KOPT-K1 (cell line): ENCODE measurements around the gene LLGL1.

Source experiments
- H3K27ac ChIP-seq: fragments of 200-600 bp; sonication (generic); 2 replicates; pipeline ENCODE4 v1.5.1; 2016; ENCODE audit warnings: antibody characterized with exemption, mild to moderate bottlenecking, low read depth, low read length; ENCODE audit not compliant: poor library complexity, severe bottlenecking
- H3K36me3 ChIP-seq: fragments of 200-600 bp; sonication (generic); 2 replicates; pipeline ENCODE4 v1.5.1; 2017; ENCODE audit warnings: antibody characterized with exemption, mild to moderate bottlenecking, low read length, moderate library complexity; ENCODE audit not compliant: insufficient read depth
- H3K9me3 ChIP-seq: fragments of 200-600 bp; sonication (generic); 2 replicates; pipeline ENCODE4 v1.5.1; 2017; ENCODE audit warnings: antibody characterized with exemption, low read length, mild to moderate bottlenecking; ENCODE audit not compliant: insufficient read depth, poor library complexity, severe bottlenecking

LLGL1 gene

DNA sequence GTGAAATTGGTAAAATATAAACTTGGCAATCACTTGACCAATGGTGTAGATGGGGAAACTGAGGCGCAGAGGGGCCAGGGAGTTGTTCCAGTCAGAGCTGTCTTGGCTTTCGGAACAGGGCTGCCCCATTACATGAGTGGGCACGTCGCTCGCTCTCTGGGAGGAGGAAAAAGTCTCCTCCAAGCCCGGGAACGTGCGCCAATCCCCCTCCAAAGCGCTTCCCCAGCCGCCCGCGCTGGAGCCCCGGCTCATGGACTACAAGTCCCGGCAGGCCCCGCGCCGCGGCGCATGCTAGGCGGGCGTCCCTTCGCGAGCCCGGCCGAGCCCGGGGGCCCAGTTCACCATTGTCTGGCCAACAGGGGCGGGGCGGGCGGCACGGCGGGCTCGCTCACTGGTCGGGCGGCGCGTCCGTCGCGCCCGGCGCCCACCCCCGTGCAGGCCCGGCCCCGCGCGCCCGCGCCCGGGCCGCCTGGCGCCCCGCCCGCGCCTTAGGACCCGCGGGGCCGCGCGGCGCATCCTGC lies at the start of gene LLGL1:
TSS of gene LLGL1 (plus strand) at position 515 of the 521 bp plus-strand sequence. CDS start 48 bp downstream, outside the sequence.
- H3K27ac ChIP-seq, result peak within 1 kb of the TSS; percentile 51

DNA sequence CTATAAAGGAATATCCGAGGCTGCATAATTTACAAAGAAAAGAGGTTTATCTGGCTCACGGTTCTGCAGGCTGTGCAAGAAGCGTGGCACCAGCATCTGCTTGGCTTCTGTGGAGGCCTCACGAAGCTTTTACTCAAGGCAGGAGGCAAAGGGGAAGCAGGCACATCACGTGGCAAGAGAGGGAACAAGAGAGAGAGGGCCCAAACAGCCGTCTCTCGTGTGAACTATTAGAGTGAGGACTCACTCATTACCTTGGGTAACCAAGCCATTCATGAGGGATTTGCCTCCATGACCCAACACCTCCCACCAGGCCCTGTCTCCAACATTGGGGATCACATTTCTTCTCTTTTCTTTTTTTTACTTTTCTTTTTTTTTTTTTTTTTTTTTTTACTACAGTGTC lies 49.3 kb upstream of the LLGL1 start:
- Histone ChIP-seq H3K27ac (no peak overlapping the region), H3K36me3 (no peaks in the 10 kb centered on the region), H3K9me3 (no peaks in the 10 kb centered on the region)

More for the DNA sequence above, at the start of gene LLGL1:
- H3K9me3 ChIP-seq, result no peaks in the 10 kb centered on the region
- H3K36me3 ChIP-seq, result no peaks in the 10 kb centered on the region

DNA sequence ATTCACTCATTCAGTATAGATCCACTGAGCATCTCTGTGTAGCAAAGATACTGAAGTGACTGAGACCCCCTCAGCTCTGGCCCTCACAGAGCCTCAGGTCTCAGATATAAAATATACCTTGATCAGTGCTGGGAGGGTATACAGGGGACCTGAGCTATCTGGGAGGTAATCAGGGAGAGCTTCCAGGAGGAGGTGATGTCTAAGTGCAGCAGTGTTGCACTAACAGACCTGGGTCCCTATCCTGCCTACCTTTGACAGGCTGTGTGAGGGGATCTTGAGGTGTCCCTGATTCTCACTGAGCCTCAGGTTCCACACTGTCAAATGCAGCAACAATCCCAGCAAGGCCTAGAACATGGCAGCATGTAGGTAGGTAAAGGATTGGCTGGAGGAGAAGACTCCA lies 48.3 kb upstream of the LLGL1 start:
- H3K9me3 ChIP-seq, result no peaks in the 10 kb centered on the region
- no peaks in the 10 kb centered on the region for H3K36me3 ChIP-seq

DNA sequence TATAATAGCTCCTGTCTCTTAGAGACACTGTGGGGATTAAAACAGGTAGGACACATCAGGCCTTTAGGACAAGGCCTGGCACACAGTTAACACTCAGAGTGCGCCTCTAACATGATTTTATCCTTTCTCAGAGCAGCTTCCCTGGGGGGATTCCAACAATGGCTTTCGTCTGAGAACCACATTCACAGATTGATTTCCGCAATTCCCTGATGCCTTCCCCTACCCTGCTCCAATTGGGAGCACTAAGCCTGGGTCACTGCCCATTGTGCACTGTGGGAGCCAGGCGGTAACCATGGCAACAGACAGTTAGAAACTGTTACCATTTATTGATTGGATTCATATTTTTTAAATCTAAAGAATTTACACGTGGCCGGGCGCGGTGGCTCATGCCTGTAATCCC lies 47.7 kb upstream of the LLGL1 start:
- Histone ChIP-seq H3K9me3 (no peaks in the 10 kb centered on the region), H3K27ac (no peak overlapping the region), H3K36me3 (no peaks in the 10 kb centered on the region)

More for the DNA sequence above, 48.3 kb upstream of the LLGL1 start:
- H3K27ac ChIP-seq, result no peak overlapping the region

DNA sequence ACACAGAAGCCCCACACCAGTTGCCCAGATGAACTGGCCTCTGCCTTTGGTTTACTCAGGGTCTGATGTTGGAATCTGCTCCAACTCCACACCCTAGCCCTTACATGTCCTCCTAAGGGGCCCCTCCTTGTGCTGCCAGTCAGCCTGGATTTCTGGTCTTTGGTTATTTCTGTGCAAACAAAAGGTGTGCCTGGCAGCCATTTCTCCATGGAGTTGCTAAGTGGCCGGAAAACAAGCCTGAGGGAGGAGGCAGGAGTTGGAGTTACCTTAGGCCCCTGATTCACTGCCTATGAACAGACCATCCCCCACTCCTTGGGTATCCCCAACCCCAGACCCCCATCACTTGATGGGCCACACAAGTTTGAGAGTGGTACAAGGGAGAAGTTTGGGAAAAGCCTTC lies 46.2 kb upstream of the LLGL1 start:
- no peaks in the 10 kb centered on the region for H3K9me3 ChIP-seq
- H3K36me3 ChIP-seq, result no peaks in the 10 kb centered on the region
- no peak overlapping the region for H3K27ac ChIP-seq

DNA sequence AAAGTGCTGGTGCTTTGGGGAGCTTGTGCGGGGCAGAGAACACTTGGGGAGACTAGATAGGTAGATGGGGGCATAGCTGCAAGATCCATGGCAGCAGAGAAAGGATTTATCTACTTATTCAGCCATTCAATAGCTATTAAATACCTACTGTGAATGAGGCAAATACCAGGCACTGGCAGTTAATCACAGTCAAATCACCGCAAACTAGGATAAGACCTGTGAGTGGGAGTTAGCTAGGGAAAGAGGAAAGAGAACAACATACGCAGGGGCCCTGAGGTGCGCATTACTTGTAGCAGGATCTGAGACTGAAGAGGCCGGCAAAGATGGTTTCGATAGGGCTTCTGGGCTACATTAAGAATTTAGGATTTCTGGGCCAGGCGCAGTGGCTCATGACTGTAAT lies 45.6 kb upstream of the LLGL1 start:
- Histone ChIP-seq H3K27ac (no peak overlapping the region), H3K9me3 (no peaks in the 10 kb centered on the region), H3K36me3 (no peaks in the 10 kb centered on the region)

DNA sequence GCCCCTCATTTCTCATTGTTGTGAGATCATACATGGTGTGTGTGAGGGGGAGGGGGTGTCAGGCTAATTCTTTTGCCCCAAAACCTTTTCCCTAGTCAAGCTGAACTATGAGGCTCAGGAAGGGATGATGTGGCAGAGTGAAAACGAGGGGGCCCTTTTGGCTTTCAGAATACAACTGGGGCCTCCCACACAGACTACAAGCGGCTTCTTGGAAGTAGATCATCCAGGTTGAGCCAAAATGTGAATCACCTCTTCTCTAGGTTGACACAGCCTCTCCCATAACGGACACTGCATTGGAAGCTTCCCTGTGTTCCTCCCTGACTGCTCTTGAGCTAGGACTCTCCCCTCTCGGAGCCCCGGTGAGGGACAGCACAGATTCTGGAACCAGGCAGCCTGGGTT lies 44.1 kb upstream of the LLGL1 start:
- Histone ChIP-seq H3K27ac (no peak overlapping the region), H3K9me3 (no peaks in the 10 kb centered on the region), H3K36me3 (peaks cover 11% of the 10 kb centered on the region)

DNA sequence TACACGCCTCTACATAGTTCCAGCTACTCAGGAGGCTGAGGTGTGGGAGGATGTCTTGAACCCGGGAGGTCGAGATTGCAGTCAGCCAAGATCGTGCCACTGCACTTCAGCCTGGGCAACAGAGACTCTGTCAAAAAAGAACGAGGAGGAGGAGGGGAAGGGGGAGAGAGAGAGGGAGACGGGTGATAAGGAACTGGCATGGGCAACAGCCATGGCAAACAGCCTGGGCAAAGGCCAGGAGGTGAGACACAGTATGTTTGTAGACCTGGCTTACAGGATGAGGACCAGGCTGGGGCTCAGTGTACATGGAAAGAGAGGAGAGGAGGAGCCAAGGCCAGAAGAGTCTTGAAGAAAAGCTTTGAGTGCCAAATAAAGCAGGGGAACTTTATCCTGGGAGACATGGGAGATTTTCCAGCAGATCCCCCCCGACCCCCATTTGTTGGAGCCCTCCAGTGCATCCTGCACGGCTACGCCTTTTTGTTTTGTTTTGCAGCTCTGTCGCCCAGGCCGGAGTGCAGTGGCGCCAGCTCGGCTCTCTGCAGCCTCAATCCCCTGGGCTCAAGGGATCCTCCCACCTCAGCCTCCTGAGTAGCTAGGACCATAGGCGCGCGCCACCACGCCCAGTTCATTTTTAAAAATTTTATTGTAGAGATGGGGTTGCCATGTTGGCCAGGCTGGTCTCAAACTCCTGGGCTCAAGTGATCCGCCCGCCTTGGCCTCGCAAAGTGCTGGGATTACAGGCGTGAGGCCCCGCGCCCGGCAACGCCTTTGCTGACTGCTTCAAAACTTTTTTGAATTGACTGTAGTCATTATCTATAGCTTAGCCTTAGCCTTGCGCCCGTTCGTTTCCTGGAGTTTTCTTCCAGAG lies 43.1 kb upstream of the LLGL1 start:
- peak overlapping the region; percentile 91 for H3K27ac ChIP-seq
- no peaks in the 10 kb centered on the region for H3K9me3 ChIP-seq
- peaks cover 21% of the 10 kb centered on the region for H3K36me3 ChIP-seq

DNA sequence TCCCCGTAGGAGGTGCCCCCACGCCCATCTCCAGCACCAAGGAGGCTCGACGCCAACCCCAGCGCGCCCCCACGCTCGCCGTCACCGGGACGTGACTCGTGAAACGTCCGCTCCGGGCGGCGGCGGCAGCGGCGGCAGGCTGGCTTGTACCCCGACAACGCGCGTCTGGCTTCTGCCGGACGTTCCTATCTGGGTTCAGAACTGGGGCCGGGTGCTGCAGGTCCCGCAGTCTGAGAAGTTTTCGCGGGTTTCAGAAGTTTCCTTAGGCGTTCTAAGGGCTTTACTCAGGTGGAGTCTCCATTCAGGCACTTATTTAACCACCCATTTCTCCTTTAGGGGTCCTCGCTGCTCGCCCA lies 42.5 kb upstream of the LLGL1 start:
- Histone ChIP-seq H3K36me3 (peaks cover 27% of the 10 kb centered on the region), H3K9me3 (no peaks in the 10 kb centered on the region), H3K27ac (peak overlapping the region; percentile 91)

DNA sequence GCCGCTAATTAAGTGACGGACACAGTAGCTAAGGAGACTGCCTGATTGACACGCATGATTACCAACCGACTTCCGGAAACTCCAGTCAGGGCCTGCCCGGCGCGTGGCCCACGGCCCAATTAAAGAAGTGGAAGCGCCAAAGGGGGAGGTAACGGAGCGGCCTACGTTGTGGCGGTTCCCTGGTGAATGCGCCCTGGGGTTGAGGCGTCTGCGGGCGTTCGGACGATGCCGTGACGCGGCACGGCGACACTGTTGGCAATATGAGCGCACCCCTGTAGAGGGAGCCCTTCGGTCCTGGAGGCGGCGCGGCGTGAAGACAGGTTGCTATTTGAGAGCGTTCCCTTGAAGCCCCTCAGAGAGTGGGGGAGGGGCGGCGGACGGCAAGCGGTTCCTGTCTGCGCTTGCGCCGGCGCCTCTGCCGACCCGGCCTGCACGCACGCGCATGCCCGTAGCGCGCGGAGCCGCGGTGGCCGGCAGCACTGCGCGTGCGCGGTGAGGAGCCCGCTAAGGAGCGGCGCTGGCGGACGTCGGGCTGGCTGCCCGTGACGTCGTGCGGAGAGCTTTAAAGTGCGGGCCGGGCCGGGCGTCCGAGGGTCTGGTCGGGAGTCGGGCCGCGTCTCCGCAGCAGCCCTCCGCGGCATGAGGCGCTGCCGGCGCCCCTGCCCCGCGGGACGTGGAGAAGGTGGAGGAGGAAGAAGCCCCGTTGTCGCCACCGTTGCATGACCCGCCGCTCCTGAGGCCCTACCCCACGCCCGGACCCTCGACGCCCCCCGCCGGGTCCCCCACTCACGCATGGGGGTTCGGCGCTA lies 41.9 kb upstream of the LLGL1 start, which contains the start of gene ALKBH5:
TSS of gene ALKBH5 (plus strand) at position 495 of the 809 bp plus-strand sequence. CDS start 416 bp downstream, outside the sequence.
- H3K36me3 ChIP-seq, result peaks cover 33% of the 10 kb centered on the region

DNA sequence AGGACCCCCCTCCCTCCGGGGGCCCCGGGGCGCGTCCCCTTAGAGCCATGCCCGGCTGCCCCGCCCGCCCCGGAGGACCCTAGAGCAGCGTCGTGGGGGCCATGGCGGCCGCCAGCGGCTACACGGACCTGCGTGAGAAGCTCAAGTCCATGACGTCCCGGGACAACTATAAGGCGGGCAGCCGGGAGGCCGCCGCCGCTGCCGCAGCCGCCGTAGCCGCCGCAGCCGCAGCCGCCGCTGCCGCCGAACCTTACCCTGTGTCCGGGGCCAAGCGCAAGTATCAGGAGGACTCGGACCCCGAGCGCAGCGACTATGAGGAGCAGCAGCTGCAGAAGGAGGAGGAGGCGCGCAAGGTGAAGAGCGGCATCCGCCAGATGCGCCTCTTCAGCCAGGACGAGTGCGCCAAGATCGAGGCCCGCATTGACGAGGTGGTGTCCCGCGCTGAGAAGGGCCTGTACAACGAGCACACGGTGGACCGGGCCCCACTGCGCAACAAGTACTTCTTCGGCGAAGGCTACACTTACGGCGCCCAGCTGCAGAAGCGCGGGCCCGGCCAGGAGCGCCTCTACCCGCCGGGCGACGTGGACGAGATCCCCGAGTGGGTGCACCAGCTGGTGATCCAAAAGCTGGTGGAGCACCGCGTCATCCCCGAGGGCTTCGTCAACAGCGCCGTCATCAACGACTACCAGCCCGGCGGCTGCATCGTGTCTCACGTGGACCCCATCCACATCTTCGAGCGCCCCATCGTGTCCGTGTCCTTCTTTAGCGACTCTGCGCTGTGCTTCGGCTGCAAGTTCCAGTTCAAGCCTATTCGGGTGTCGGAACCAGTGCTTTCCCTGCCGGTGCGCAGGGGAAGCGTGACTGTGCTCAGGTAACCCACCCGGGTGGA lies 41.0 kb upstream of the LLGL1 start:
- no peaks in the 10 kb centered on the region for H3K9me3 ChIP-seq
- H3K36me3 ChIP-seq, result peaks cover 40% of the 10 kb centered on the region

More for the DNA sequence above, 41.9 kb upstream of the LLGL1 start, which contains the start of gene ALKBH5:
- H3K27ac ChIP-seq, result peak within 1 kb of the TSS; percentile 91
- H3K9me3 ChIP-seq, result no peaks in the 10 kb centered on the region

DNA sequence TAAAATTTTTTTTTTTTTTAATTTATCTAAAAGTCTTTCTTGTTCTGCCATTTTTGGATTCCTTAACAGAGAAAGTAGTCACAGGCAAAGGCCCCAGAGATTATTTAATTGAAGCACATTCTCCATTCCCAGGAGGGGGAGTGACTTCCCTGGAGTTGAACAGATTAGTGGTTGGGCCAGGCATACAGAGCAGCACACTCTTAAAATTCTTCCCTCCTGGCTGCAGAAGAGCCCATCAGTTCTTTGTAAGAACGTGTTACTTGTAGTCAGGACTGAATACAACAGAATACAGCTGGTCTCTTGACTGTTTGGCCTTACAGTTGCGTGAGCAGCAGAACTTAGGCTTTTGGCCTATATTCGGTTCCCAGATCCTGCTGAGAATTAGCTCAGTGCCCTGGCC lies 40.0 kb upstream of the LLGL1 start:
- no peaks in the 10 kb centered on the region for H3K9me3 ChIP-seq
- peaks cover 51% of the 10 kb centered on the region for H3K36me3 ChIP-seq
- H3K27ac ChIP-seq, result peak overlapping the region; percentile 27

More for the DNA sequence above, 41.0 kb upstream of the LLGL1 start:
- peak overlapping the region; percentile 91 for H3K27ac ChIP-seq

DNA sequence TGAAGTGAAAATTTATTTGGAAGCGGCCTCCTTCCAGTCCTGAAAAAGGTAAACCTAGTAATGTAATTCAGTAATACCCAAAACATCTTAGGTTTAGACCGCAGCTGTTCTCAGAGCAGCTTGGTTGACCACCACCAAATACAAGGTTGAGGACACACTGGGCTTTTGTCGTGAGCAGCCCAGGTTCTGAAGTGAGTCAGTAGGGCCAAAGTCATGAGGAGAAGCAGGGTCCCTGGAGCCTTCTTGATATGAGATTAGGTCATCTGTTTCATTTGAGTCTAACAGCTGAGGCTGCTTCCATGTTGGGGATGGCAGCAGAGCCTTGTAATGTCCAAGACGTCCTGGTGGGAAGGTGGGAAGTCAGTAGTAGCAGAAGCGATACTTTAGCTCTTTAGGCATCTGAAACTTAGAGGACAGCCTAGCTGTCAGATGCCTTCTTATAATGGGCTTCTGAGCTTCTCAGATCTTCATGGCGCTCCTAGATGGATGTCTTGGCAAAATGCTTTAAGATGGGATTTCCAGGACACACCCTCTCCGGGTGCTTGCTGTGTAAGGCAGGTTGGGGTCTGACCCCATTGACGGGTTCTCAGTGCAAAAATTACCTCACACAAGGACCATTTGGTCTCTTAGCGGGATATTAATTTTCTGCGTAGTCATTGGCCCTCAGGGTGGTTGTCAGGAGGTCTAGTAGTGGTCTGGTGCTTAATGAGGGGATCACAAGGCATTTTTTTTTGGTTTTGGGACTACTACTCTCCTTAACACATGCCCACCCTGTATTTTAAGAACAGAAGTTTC lies 39.4 kb upstream of the LLGL1 start:
- H3K27ac ChIP-seq, result peak overlapping the region; percentile 27
- no peaks in the 10 kb centered on the region for H3K9me3 ChIP-seq
- peaks cover 57% of the 10 kb centered on the region for H3K36me3 ChIP-seq

DNA sequence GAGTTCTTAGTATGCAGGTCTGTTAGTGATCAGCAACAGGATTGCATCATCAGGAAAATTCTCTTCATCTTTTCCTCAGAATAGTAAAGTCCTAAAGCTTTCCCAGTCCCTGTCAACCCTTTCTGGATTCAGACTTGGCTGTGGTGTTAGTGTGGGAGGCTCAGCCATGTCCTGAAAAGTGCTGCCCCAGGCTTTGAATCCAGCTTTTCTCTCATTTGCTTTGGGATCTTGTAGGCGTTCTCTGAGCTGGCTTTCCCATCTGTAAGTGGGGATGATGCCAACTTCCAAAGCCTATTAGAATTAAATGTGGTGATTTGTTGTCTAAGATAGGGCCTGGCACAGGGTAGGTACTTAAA lies 38.8 kb upstream of the LLGL1 start:
- Histone ChIP-seq H3K9me3 (no peaks in the 10 kb centered on the region), H3K27ac (peak overlapping the region; percentile 27), H3K36me3 (peaks cover 63% of the 10 kb centered on the region)
